Mesothelial cell of epicardium (in vitro differentiated cells): ENCODE results near the gene GPC4. TPM values are rescaled to one million over a fixed set of nuclear protein-coding genes. Genes with fewer than 3 reads are reported as not detected.

Source experiments
- DNase-seq, 2 experiments: peaks; one replicate each; pipeline ENCODE4 v3.0.0; 2021; ENCODE audit warnings: low spot score in 2 of 2; ENCODE audit not compliant: unreplicated experiment in 2 of 2
- H3K27ac Mint-ChIP-seq: 2 replicates; pipeline ENCODE4 v1.8.0; 2021; ENCODE audit warnings: mixed read lengths
- H3K27me3 Mint-ChIP-seq: 2 replicates; pipeline ENCODE4 v1.8.0; 2021; ENCODE audit warnings: low read depth, mixed read lengths
- H3K36me3 Mint-ChIP-seq: 2 replicates; pipeline ENCODE4 v1.8.0; 2021; ENCODE audit warnings: mixed read lengths
- H3K4me1 Mint-ChIP-seq: 2 replicates; pipeline ENCODE4 v1.8.0; 2021; ENCODE audit warnings: mixed read lengths
- H3K4me3 Mint-ChIP-seq: 2 replicates; pipeline ENCODE4 v1.8.0; 2021; ENCODE audit warnings: mild to moderate bottlenecking, moderate library complexity, mixed read lengths
- H3K9me3 Mint-ChIP-seq: 2 replicates; pipeline ENCODE4 v1.8.0; 2021; ENCODE audit warnings: mixed read lengths
- total RNA-seq: library from RNA; stranded (reverse); gene quantifications from 3 replicates; pipeline ENCODE4 v1.2.1, GENCODE V29; 2021
- TF ChIP-seq, protein P1 (sequence below): fragments of 200-600 bp; sonication (generic); IDR thresholded peaks from one replicate; pipeline ENCODE4 v1.5.0; 2021; ENCODE audit warnings: antibody characterized with exemption; ENCODE audit not compliant: unreplicated experiment

Gene GPC4
- total RNA-seq, 1 donor from 2014 or later = 44.8 TPM

DNA sequence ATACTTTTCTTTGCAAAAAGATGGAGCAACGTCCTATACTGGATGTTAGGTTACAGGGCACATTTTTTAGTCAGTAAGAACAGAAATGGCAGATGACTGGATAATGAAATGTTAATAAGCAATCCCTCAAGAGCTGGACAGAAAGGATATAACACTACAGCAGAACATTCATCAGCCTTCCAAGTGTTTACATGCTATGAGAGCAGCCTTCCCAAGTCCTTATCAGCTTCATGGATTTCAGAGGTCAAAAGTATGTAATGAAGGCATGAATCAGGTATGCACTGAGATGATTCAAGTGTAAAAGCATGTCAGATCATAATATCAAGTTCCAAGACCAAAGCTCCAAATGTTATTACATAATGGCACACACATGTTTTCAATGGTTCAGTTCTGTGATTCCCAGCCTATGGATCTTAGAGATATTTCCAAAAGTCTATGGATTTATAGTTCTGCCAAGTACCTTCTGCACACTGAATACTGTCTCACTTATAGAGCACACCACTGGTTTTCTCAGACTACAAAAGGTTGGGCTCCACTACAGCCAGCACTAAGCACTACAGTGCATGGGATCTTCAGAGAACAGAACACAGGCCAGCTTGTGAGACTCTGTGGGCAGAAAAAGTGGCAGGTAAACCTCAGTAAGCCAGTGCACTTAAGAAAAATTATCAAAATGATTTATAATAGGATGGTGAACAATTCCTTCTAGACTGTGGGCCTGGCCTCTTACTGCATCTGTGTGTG, 49.2 kb downstream of the GPC4 start:
- Mint-ChIP-seq H3K27me3 (no peaks in the 10 kb centered on the region), H3K4me3 (no peak overlapping the region), H3K36me3 (no peaks in the 10 kb centered on the region), H3K9me3 (no peaks in the 10 kb centered on the region), H3K27ac (peak overlapping the region; percentile 78), H3K4me1 (peaks cover 69% of the 10 kb centered on the region)
- TF ChIP-seq, protein P1, sequence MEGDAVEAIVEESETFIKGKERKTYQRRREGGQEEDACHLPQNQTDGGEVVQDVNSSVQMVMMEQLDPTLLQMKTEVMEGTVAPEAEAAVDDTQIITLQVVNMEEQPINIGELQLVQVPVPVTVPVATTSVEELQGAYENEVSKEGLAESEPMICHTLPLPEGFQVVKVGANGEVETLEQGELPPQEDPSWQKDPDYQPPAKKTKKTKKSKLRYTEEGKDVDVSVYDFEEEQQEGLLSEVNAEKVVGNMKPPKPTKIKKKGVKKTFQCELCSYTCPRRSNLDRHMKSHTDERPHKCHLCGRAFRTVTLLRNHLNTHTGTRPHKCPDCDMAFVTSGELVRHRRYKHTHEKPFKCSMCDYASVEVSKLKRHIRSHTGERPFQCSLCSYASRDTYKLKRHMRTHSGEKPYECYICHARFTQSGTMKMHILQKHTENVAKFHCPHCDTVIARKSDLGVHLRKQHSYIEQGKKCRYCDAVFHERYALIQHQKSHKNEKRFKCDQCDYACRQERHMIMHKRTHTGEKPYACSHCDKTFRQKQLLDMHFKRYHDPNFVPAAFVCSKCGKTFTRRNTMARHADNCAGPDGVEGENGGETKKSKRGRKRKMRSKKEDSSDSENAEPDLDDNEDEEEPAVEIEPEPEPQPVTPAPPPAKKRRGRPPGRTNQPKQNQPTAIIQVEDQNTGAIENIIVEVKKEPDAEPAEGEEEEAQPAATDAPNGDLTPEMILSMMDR = no peak
- DNase-seq = no peak

DNA sequence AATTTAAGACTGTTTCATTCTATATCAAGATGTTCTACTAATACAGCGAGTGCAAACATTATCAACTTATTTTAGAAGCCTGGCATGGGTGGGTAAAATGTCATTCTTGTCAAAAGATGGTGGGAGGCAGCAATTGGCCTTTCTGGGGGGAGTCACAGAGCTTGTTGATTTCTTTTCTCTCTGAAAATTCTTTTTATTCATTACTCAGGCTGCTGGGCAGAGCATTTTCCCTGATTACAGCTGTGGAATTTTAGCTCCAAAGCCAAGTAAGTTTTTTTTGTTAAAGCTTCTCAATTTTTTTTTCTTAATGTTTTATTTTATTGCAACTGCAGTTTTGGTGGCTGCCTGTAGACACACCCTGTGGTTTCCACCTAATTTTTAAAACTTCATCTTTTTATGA, 50.4 kb downstream of the GPC4 start:
- H3K9me3 Mint-ChIP-seq = no peaks in the 10 kb centered on the region
- no peaks in the 10 kb centered on the region for H3K27me3 Mint-ChIP-seq
- DNase-seq = no peak
- TF ChIP-seq, protein P1 = no peak
- peak overlapping the region; percentile 90 for H3K27ac Mint-ChIP-seq
- no peaks in the 10 kb centered on the region for H3K36me3 Mint-ChIP-seq
- no peak overlapping the region for H3K4me3 Mint-ChIP-seq
- peaks cover 65% of the 10 kb centered on the region for H3K4me1 Mint-ChIP-seq

DNA sequence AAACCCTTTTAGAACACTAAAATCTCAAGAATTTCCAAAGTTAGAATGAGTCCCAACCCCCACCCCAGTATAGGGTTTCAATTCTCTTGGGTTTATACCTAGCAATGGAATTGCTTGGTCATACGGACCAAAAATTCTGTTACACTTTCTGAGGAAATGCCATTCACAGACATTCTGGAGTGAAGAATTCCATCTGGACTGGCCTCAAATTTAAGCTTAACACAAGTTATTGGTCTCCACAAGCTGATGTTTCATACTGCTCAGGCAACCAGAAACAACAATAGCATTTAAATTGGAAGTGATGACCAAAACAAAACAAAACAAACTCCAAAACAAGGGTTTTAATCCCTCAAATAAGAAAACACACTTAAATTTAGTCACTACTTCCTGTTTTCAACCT, 51.1 kb downstream of the GPC4 start:
- H3K4me1 Mint-ChIP-seq = peaks cover 65% of the 10 kb centered on the region
- DNase-seq = no peak

DNA sequence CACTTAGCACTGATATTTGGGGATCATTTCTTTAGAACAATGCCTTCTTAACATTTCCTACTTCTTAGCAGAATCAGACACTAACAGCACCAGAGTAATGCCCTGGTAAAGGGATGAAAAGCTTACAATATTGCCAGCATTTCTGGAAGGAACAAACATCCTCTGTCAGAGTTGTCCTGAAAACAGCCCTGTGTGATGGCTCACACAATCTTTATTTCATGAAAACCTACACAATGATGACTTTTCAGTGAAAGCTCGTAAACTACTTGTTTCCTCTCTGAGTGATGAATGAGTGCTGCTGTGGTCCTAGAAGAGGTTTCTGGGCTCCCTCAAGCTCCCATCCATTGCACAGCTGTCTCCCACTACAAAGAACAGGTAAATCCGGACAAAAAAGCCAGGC, 52.8 kb downstream of the GPC4 start:
- Mint-ChIP-seq H3K9me3 (no peaks in the 10 kb centered on the region), H3K4me1 (peaks cover 71% of the 10 kb centered on the region), H3K4me3 (no peak overlapping the region), H3K36me3 (no peaks in the 10 kb centered on the region), H3K27ac (no peak overlapping the region), H3K27me3 (no peaks in the 10 kb centered on the region)
- no peak for DNase-seq
- TF ChIP-seq, protein P1 = no peak

More for the DNA sequence above, 51.1 kb downstream of the GPC4 start:
- Mint-ChIP-seq H3K27me3 (no peaks in the 10 kb centered on the region), H3K4me3 (no peak overlapping the region), H3K9me3 (no peaks in the 10 kb centered on the region), H3K27ac (peak overlapping the region; percentile 90), H3K36me3 (no peaks in the 10 kb centered on the region)
- TF ChIP-seq, protein P1 = no peak

DNA sequence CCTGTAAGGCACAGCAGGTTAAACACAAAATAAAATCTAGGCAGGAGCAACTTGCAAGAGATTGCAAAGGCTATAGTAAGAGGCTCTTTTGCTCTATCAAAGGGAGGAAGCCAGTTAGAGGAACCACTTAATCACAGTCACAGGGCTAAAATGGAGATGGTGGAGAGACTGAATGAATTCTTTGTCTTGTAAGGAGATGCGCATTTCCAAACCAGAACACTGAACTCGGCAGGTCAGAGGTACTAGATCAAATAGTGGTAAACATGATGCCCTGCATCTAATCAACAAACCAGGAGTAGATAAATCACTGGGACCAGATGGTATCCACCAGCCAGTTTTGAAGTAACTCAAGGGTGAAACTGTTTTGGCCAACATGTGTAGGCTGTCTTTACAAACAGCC, 55.8 kb downstream of the GPC4 start:
- no peak for DNase-seq
- H3K4me1 Mint-ChIP-seq = peaks cover 46% of the 10 kb centered on the region
- TF ChIP-seq, protein P1 = no peak
- H3K9me3 Mint-ChIP-seq = no peaks in the 10 kb centered on the region
- H3K4me3 Mint-ChIP-seq = no peak overlapping the region
- peak overlapping the region; percentile 7 for H3K27ac Mint-ChIP-seq
- no peaks in the 10 kb centered on the region for H3K27me3 Mint-ChIP-seq
- peaks cover 7% of the 10 kb centered on the region for H3K36me3 Mint-ChIP-seq
